GOT3 (cell line): ENCODE data around the gene CASP4.
"Not testable (repeated sequence)": the region's sequence is repeated elsewhere in the genome, so short reads cannot be mapped to it uniquely, and the experiment has no call there.

Experiments
- DNase-seq: peaks from one replicate; lab custom pipeline; 2025; ENCODE audit warnings: mixed read lengths; lab: John Stamatoyannopoulos, UW

Gene CASP4

DNA sequence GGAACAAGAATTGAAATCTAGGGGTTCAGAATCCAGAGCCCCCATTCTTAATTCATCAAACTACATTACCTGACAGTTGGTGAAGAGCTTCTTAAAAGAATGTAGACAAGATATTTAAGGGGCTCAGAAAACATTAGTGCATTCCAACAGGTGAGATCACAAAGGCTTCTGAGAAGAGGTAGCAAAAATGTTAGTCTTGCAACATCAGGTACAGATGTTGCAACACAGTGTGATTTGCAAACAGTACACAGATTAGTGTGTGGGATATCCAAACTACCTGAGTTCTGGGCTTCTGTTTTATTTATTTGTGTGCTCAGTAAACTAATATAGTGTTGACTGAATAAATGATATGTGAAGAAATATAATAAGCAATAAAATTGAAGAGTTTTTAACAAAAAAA, 11.8 kb downstream of the CASP4 start:
- no peak for DNase-seq

DNA sequence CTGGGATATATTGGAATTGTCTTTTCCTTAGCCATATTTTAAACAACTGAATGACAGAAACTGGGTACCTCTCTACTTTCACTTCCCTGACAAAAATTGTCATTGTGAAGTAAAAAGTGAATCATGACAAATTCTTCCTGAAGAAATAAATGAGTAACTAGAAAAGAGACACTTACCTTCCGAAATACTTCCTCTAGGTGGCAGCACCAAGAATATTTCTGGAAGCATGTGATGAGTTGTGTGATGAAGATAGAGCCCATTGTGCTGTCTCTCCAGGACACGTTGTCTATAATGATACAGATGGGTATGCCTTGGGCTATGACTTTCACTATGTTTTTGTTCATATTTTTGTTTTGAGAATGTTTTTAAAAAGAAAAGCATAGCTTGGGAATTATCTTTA, 21.5 kb downstream of the CASP4 start:
- DNase-seq, result no peak

DNA sequence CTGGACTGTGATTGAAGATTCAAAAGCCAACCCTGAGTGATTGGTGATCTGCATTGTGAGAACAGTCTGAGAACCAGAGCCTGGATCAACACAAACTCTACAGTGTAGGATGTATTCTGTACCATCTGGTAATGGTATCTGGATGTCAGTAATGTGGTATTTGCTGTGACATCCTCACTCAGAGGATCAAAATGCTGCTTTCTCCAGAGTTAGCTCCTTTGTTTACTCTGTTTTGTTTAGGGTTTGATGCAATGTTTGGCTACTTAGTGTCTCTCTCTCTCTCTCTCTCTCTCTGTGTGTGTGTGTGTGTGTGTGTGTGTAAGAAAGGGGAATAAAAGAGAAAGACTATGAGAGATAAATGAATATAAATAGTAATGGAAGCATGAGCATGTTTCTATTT, 24.3 kb downstream of the CASP4 start:
- DNase-seq, result no peak

DNA sequence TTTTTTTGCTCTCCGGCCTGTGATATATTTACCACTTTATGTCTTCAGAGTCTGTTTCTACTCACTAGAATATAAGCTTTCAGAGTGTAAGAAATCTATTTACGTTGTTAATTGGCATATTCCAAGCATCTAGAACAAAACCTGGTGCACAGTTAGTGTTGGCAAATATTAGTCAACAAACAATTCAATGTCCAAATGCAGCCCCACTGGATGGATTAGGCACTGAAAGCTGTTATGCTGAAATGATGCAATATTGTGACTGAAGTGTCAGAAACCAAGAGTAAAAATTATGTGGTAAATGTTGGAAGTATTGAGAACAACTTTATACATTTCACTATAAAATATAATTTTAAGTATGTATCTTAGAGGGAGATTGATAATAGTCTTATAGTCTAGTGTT, 24.8 kb downstream of the CASP4 start:
- DNase-seq, result no peak

DNA sequence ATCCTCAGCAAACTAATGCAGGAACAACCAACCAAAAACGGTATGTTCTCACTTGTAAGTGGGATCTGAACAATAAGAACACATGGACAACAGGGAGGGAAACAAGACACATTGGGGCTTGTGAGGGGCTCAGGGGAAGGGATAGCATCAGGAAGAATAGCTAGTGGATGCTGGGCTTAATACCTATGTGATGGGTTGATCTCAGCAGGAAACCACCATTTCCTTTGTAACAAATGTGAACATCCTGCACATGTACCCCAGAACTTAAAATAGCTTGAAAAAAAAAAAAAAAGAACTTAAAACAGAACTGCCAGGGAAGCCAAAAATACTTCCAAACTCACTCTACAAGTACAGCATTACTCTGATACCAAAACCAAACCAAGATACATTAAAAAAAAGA, 33.8 kb downstream of the CASP4 start:
- DNase-seq, result no peak

DNA sequence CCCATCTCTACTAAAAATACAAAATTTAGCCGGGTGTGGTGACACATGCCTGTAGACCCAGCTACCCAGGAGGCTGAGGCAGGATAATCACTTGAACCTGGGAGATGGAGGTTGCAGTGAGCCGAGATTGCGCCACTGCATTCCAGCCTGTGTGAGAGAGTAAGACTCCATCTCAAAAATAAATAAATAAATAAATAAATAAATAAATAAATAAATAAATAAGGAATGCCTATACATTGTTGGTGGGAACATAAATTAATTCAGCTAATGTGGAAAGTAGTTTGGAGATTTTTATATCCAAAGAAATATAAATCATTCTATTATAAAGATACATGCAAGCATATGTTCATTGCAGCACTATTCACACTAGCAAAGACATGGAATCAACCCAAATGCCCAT, 34.3 kb downstream of the CASP4 start:
- not testable (repeated sequence) for DNase-seq

DNA sequence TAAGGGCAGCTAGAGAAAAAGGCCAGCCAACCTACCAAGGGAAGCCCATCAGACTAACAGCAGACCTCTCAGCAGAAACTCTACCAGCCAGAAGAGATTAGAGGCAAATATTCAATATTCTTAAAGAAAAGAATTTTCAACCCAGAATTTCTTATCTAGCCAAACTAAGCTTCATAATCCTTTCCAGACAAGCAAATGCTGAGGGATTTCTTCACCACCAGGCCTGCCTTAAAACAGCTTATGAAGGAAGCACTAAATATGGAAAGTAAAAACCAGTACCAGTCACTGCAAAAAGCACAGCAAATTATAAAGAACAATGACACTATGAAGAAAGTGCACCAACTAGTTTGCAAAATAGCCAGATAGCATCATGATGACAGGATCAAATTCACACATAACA, 39.6 kb downstream of the CASP4 start:
- DNase-seq, result no peak

DNA sequence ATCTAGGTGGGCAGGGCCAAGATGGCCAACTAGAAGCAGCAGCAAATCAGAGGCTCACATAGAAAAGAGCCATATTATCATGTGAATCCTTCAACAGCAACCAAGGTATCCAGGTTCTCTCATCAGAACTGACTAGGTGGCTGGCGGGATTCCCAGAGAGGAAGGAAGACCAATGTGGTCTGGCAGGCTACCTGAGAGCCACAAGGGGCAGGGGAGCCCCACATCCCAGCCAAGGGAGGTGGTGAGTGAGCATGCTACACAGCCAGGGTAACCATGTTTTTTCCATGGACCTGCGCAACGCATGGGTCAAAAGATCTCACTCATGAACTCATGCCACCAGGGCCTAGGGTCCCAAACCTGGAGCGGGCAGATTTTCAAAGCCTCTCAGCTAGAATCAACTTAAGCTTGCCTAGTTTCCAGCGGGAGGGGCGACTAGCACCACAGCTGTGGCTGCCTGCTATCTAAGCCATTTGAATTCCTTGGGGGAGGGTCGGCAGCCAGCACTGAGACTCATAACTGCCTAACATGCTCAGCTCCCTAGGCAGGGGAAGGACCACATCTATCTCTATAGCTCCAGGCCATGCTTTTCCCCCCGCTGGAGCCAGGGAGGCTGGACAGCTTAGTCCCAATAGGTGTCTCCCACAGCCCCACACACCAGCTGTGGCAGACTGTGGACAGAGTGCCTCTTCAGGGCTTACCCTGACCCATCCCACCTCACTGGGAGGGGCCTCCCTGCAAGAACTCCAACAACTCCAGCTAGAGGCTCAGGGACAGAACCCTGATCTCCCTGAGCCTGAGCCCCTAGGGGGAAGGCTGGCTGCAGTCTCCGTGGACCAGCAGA, 41.4 kb downstream of the CASP4 start:
- no peak for DNase-seq

DNA sequence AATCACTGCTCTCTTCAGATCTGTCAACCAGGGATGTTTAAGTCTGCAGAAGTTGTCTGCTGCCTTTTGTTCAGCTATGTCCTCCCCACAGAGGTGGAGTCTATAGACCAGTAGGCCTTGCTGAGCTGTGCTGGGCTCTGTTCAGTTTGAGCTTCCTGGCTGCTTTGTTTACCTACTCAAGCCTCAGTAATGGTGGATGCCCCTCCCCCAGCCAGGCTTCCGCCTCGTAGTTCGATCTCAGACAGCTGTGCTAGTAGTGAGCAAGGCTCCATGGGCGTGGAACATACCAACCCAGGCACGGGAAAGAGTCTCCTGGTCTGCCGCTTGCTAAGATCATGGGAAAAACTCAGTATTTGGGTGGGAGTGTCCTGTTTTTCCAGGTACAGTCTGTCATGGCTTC, 42.5 kb downstream of the CASP4 start:
- no peak for DNase-seq

DNA sequence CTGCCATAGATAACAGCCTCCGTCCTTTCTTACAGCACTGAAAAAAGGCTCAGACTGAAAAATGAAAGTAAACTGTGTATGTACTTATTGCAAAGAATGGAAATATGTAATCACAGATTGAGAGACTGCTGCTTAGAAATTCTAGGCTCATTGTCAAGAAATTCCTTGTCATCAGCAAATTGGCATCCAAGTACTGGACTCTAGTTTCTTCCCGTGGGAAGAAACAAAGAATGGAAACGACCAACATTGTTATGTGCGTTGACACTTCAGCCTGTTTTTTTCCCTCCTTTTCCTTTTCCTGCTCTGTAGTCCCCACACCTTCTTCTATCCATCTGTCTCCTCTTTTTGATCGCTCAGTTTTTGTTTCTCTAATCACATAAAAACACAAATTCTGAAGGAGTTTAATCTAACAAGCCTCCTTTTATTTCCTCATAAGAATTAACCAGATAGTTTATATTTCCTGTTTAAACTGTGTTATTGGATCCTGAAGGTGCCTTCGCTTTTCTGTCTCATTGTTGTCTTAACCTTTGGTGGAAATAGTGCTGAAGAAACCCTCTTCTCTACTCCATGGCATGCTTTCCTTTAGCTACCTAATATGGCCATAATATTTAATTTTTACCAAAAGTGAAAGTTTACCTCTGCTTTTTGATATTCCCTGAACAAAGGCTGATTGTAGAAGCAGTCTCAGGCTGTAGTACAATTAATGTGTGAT, 50.1 kb downstream of the CASP4 start:
- no peak for DNase-seq

DNA sequence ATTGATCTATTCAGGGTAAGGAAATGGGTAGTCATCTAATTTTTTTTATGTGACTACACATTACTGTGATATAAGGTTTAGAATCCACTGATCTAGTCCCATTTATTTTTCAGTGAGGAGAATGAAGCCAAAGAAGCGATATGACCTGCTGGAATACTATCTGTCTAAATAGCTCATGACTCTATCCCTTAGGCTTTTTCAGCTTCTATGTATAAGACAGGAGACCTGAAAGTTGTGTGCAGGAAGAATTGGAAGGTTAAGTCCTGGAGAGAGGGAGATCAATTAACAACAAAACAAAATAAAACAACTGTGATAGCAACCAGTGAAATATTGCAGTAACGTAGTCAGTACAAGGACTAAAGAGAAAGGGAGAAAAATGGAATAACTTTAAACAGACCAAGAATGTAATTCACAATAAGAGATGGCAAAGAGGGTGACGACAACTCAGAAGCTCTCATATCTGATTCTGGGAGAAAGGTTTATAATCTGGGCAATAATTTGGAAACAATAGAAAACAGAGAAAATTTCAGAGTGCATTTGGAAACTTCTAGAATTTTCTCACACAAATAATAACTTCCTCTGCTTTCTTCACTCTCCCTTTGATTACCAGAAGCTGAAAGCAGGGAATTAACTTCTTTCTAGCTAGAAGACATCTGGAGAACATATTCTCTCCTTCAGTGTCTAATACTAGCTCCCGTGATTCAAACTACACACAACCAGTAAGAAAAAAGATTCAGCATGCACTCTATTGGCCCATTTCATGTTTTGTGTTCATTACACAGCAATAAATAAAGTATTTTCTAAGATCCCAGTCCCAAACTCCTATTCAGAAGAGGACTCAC, 50.9 kb downstream of the CASP4 start:
- DNase-seq, result no peak

DNA sequence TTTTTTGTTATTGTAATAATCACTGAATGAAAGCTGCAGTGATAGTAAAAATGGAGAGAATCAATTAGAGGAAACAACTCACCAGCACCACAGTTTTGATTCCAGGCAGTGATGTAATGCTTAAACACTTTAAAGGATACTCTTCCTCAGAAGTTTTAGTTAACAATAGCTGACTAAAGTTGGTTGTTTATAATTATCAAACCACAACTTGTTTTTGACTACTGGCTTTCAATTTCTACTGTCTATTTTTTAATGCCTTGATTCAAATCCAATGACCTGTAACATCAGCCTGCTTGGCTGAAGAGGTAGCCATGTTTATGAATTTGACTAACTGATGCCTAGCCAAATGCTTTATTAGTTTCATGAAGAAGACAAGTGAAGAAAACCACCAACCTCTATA, 51.9 kb downstream of the CASP4 start:
- no peak for DNase-seq

DNA sequence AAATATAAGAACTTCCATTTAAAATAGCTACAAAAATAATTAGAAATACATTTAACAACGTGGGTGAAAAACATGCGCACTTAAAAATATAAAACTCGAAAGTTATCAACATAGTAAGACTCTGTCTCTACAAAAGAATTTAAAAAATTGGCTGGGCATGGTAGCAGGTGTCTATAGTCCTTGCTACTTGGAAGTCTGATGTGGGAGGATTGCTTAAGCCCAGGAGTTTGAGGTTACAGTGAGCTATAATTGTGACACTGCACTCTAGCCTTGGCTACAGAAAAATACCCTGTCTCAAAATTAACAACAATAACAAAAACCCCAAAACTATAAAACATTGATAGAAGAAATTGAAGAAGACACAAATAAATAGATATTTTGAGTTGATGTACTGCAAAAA, 56.3 kb downstream of the CASP4 start:
- no peak for DNase-seq

DNA sequence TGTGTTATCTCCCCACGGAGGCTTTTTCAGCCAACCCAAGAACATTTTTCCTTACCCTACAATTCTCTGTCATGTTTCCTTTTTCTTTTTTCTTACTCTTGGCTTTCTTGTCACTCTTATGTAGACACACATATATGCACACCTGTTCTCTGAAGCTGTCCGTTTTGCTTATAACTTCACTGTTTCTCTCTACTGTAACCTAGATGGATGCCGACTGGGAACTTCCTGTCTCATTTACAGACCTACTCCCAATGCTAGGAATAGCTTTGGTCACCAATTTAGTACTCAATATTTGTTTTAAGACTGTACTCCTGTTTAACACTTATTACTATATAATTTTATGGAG, 60.2 kb downstream of the CASP4 start:
- DNase-seq, result no peak

DNA sequence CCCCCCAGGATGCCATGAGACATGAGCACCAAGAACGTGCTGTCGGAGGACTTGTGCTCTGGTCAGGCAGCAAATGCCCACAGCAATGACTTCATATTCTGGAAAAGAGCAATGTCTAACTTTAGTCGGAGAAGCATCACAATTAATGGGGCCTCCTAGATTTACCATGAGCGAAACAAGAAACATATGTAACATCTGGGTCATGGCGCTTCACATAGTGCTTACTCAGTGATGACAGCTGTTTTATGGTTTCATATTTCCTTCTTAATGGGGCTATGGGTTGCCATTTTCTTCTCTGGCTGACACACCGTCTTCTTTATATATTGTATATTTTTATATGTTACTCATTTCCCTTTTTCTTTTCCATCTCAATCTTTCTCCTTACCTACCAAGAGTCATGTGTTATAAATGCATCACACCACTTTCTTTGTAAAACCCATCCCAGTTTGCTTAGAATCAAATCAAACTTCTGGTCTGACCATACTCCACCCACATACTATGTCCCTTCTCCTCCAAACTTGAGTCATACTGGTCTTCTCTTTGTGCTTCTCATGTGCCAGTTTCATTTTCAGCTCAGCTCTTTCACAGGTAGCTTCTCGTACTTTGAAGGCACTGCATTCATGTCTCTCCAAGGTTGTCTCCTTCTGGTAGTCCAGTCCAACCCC, 60.7 kb downstream of the CASP4 start:
- DNase-seq, result no peak

DNA sequence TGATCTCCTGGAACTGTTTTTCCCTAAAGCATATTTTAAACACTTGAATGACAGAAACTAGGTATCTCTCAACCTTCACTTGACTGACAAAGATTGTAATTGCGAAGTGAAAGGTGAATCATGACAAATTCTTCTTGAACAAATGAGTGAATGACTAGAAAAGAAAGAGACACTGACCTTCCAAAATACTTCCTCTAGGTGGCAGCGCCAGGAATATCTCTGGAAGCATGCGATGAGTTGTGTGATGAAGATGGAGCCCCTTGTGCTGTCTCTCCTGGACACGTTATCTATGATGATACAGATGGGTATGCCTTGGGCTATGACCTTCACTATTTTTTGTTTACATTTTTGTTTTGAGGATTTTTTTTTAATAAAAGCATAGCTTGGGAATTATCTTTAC, 63.1 kb downstream of the CASP4 start:
- DNase-seq, result no peak

DNA sequence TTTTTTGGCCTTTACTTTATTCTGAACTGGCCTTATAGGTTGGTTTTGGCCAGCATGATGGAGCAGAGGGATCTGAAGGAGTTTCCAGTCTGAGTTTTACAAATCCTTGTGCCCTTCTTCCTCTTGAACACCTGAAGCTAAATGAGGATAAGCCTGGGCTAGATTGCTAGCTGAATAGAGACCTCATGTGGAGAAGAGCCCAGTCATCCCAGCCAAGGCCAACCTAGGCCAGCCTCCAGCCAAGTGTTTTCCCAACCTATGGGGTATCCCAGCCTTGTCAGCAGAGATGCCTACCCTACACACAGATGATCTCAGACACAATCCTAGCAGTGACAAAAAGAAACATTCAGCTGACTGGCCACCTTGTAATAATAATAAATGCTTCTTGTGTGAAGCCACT, 69.1 kb downstream of the CASP4 start:
- no peak for DNase-seq

DNA sequence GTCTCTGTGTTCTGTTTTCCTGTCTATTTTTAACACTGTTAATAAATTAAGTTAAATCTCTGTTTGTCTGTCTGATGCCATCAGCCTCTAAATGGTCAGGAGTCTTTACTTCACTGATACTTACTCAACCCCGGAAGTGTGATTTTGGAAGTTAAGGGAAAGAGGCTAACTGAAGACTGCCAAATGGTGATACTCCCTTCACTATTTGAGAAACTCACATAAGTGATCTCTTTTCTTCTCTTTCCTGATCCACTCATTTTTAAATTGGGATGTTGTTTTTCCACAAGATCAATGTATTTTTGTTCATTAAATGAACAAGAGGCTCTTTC, 69.7 kb downstream of the CASP4 start:
- no peak for DNase-seq

DNA sequence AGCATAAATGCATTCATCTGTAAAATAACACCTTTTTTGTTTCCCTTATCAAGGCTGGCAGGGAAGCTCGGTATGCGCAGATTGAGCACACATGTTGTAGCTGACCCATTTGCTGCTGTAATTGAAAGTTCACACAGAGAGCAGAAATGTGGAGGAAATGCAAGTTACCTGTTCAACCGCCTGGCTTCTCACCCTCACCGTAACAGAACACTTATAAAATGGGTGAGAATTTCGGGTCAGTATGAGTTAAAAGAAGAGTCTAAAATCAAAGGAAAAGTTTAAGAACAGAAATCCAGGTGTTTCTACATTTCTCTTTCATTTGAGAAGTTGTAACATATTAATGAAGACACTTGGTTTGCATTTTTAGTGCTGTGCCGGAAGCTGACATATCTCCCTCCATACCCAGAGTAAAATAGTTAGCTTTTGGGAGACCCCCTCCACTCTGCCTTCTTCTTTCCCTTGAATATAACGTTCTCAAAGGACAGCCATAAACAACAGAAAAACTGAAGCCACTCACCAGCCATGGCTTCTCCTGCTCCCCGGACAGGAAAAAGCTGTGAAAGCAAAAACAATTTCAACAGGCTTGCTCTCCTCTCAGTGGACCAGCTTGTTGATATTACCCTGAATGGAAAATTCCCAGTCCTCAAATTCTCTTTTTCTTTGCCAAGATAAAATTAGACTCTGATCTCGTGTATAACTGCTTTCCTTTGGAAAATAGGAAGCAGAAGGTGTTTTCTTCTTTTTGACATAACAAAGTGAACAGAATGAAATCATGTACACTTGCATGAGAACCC, 70.3 kb downstream of the CASP4 start, which contains the start of gene CASP12:
Gene CASP12 (minus strand): TSS at position 570 of the 794 bp plus-strand sequence.
- DNase-seq, result no peak

DNA sequence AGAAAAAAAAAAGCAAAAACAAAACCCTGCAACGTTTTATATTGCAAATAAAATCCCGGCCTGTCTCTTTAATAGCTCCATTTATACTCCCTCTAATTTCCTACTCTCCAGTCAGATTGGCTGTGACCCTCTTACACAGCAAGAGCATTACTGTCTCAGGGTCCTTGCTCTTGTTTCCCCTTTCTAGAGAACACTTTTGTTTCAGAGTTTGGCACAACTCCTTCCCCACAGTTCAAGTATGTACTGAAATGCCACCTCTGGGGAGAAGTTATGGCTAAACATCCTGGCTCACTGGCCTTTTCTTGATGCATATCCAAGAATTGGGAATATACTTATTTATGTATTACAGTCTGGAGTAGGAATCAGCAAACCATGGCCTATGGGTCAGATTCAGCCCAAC, 72.7 kb downstream of the CASP4 start:
- no peak for DNase-seq

DNA sequence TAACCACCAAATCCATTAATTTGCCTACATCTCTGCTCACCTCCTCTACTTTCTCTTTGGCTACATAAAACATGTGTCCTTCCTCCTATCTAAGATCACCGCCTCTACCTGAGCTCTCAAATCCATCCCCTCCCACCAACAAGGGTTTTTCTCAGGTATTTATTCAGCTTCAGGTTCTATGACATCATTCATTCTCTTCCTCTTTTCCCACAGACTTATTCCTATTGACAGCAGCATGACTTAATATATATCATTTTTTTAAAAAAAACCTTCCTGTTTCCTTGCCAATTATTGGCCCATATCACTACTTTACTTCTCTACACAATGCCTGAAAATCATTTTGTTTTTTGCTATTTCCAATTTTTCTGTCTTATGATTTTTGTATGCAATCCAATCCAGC, 74.5 kb downstream of the CASP4 start:
- no peak for DNase-seq
